Kidney glomerular epithelial cell (primary cell): ENCODE results near the gene ALCAM.

Experiments
- DNase-seq: peaks from one replicate; lab custom pipeline; 2025; lab: John Stamatoyannopoulos, UW

ALCAM gene

DNA sequence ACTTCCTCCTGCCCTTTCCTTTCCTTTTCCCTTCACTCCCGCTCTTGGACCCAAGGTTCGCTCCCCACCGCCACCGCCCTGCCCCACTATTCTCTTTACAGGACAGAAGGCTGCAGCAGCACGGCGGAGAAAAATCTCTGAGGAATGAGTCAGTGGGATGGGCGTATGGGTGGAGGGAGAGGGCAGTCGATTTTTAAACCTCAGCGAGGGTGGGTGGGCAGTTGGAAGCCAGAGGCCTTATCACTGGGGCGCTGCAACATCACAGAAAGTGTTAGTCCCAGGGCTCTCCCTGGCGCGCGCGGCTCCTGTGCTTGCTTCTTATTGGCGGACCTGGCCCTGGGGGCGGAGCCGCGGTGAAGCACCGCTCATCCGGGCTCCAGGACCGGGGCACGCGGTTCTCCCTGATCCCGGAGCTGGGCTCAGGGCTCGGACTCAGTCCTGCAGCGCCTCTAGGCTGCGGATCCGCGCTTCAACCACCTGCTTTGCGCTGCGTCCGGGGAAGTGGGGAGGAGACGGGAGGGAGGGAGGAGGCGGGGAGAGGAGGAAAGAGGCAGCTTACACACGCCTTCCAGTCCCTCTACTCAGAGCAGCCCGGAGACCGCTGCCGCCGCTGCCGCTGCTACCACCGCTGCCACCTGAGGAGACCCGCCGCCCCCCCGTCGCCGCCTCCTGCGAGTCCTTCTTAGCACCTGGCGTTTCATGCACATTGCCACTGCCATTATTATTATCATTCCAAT, at the start of gene ALCAM:
ALCAM (plus strand) TSS at position 584 of the 737 bp plus-strand sequence.
- peak; percentile 94 for DNase-seq

DNA sequence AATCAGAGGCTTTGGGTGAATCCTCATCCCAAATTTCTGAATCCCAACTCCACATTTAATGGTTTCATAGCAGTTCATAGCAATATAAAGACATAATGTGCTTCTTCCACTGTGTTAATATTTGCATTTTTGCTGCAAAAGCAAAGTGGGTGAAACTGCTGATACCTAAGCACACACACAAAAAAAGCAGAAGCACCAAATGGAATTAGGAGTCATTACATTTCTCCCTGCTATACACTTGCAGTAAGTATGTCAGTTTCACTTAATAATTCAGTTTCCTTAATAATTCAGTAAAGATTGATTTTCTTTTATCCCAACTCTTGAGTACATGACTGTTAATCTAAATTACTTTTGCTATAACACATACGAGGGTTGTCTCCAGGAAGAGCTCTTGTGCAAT, 48.9 kb upstream of the ALCAM start:
- no peak for DNase-seq

DNA sequence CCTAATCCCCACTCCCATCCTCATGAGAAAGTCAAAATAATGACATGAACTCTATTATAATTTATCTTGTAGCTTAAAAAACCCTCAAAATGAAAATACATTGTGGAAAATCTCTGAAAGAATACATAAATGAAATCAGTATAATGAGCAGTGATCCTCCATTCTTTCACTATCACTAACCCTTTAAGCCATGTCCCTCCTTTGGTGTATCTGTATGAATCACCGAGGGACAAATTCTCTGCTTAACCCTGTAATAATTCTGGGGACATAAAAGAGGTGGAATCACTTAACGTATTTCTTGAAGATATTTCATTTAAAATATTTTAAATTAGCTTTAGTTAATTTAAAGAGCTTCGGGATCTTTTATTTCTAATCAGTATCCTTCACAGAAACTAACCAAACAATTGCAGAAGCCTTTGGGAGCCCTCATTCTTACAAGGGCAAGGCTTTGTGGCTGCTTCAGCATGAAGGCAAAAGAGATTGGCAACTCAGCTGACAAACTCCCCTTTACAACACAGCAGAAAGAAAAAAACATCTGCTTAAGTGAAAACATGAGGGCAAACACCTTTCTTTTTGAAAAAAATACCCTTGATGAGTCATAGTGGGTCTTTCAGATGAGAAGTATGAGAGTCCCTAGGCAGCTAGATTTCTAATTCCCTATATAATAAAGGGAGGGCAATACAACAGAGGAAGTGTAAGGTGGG, 44.0 kb upstream of the ALCAM start:
- no peak for DNase-seq

DNA sequence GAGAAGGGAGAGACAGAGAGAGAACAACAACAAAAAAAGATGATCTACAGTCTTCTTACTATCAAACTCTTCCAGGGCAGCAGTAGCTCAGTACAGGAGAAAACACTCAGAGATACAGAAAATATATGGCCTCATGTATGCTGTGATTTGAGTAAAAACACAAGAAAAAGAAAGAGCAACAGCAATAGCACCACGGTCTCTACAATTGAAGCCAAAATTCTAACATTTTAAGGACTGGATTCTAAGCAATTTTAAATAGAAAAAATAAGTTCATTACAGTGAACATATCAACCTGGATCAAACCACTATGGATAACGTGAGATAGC, 43.5 kb upstream of the ALCAM start:
- no peak for DNase-seq

DNA sequence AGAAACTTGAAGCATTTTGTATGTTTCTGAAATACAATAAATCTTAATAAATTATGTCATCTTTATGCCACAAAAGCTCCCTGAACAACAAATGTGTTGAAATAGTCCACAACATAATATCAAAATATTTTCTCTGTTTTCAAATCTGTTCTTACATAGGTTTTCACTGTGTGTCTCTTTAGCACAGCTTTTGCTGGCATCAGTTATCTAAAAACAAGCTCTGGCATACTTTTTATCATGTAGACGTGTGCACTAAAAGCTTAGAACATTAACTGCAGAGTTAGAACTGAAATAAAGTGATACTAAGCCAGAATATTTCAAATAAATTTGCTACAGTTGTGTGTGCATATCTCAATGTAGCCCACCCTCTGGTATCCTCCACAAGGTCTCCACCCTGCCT, 41.8 kb upstream of the ALCAM start:
- no peak for DNase-seq

DNA sequence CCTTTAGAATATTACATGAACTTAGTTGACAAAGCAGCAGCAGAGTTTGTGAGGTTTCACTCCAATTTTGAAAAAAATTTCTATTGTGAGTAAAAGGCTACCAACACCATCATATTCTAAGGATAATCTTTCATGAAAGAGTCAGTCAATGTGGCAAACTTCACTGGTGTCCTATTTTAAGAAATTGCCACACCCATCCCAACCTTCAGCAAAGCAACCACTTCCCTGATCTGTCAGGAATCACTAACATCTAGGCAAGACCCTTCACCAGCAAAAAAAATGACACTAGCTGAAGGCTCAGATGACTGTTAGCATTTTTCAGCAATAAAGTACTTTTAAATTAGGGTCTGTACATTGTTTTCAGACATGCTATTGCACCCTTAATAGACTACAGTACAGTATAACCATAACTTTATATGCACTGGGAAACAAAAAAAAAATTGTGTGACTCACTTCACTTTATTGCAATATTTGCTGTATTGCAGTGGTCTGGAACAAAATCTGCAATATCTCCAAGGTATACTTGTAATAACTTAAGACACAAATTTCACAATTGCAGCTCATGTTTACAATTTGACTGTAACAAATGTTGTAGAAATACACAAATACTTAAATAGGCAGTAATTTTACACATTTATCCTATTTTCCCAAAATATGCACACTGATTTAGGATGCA, 38.9 kb upstream of the ALCAM start:
- no peak for DNase-seq

DNA sequence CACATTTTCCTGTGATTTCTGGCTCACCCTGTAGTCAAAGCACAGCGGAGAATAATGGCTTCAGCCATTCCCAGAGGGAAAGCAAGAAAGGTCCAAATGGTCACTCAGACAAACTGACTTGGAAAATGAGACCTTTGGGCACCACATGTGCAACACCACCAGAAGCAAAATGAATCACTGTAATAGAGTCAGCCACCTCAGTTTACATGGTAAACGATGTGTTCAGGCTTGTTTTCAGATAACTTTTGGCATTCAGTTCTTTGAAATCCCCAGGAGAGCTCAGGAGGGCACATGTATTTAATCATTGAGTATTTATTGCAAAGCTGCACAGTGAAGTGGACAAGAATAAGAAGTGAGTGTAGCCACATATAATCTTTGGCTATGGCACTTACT, 38.4 kb upstream of the ALCAM start:
- DNase-seq, result no peak

DNA sequence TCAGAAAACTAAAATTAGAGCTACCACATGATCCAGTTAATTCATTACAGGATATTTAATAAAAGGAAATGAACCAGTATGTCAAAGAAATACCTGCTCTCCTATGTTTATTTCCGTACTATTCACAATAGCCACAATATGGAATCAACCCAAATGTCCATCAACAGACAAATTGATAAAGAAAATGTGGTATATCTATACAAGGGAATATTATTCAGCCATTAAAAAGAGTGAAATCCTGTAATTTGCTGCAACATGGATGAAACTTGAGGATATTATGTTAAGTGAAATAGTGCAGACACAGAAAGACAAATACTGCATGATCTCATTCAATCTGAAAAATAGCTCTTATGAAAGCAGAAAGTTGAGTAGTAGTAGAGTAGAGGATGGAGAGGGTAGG, 33.7 kb upstream of the ALCAM start:
- DNase-seq, result no peak

DNA sequence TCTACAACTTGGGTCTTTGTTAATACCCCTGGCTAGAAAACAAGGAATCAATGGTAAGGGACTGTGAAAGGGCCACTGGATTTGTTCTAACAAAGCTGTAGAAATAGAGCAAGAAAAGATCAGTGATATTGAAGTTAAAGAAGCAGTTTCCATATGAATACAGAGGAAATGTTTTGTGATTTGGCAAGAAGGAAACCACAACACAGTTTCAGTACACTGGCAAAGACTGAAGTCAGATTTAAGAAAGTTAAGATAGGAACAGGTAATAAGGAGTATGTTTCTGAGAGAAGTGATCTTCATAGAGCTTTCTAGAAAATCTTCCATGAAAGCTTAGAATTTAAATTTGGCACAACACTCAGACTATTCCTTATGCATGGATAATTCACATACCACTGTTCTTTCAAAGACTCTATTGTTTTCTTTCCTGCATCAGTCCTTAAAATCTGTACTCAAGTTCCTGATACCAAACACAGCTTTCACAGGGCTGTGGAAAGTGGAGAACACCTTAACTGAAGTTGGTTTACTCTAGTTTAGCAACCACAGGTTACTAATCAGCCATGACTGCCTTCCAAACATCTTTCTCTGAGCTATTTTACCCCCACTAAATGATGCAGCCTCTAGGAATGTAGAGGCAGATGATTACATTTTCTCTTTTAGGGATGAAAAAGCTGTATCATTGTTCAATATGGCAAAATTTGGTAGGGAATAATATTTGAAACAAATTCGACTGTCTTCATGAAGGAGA, 32.4 kb upstream of the ALCAM start:
- DNase-seq, result peak; percentile 53

DNA sequence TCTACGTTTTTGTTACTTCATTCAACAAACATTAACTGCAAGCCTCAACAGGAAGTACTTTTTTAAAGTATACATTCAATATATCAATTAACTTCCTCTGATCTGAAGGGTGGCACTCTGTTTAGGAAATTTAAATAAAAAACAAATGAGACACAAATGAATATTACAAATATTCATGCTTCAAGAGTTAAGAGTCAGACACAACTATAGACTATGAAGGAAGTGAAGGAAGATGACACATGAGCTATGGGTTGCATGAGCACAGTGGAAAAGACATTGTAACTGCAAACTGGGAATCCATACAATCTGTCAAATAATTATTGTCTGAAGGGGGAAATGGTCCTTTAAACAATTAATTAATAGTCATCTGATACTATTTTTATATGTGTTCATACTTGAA, 26.8 kb upstream of the ALCAM start:
- DNase-seq, result no peak

DNA sequence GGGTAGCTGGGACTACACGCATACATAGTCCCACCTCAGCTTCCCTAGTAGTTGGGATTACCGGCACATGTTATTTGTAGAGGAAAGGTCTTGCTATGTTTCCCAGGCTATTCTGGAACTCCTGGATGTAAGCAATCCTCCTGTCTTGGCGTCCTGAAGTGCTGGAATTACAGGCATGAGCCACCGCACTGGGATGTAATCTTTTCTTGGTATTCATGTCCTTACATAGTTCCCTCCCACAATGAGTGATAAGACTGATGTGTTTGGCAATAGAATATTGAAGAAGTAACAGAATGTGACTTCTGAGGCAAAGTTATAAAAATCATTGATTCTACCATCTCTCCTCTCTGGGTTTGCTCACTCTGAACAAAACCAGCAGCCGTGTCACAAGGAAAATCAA, 22.7 kb upstream of the ALCAM start:
- DNase-seq, result no peak

DNA sequence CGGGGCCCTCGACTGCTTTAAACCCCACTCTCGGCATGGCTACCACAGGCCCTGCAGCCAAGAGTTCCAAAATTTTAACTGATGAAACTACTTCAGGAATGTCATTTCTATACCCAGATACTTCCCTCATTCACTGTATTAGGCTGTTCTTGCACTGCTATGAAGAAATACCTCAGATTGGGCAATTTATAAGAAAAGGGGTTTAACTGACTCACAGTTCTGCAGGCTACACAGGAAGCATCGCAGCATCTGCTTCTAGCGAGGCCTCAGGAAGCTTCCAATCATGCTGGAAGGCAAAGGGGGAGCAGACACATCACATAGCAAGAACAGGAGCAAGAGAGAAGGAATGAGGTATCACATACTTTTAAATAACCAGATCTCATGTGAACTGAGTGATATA, 21.6 kb upstream of the ALCAM start:
- no peak for DNase-seq

DNA sequence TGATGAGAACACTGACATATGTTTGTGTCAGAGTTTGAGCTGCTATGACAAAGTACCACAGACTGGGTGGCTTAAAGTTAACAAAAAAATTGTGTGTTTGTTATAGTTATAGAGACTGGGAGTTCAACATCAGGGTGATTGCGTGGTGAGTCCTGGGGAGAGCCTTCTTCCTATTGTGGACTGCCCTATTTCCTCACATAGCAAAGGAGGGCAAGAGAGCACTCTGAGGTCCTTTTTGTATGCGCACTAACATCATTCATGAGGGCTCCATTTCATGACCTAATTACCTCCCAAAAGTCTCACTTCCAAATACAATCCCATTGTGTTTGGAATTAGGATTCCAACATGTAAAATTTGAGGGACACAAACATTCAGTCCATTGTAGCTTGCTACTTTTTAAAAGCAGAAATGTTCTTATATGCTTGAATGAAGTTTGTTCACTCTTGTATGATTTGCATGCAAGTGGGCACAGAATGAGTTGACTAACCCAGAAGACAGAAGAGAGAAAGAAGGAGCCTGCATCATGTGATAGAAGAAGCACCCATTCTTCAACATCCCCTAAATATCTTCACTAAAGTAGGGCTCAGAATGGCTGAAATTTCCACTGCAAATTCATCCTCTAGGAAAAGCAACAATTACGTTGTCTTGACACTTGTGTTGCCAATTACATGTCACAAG, 18.9 kb upstream of the ALCAM start:
- DNase-seq, result no peak

DNA sequence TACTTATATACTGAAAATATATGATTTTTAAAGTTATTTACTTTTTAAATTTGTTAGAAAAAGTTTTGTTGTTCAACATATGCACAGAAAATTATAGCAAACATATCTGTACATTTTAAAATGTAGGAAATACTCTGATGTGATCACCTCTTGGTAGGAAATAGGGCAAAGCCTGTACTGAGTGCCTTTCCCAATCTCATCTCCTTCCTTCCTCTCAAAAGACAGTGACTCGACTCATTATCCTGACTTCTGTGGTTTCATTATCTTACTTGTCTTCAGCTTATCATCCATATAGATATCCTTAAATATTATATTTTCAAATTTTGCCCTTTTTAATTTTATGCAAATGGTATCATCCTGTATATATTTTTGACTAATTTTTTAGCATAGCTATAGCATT, 18.4 kb upstream of the ALCAM start:
- no peak for DNase-seq

DNA sequence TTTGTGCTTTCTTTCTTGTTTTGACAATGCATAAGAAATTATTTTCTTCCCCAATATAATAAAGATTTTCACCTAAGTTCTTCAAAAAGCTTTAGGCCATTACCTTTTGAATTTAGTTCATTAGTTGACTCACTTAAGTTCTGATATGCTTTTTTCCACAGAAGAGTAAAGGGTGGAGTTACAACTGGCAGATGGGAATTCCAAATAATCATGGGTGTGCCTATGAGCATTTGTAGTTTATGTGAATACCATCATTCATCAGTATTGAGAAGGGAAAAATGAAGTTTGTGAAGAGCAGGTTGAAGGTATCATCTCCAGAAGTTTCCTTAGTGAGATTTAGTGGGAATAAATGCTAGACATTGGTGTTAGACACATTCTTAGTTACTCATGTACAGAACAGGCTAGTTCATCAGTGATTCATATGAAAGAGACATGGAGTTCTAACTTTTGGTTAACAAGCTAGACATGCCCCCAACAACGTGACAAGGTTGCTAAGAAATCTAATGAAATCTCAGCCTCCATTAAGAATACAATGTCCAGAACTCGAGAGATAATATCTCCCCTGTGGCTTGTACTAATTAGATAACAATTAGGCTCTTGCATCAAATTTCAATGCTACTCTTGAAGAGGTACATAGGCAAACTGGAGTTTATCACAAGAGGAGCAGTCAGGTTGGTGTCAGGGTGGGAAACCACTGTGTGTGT, 16.9 kb upstream of the ALCAM start:
- DNase-seq, result no peak

DNA sequence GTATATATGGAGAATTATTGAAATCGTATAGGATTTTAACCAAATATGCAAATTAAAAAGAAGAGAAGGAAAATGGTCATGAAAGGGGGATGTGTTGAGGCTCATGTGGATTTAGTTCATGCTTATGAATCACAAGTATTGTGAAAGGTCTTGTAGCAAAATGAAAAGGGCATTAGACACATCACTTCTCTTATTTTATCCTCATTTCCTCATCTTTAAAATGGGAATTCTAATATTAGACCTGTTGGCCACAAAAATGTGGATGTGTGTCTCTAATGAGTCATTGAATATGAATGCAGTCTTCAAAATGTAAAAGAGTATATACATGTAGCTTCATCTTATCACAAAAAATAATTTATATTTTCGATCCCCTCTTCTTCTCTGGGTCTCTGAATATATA, 14.9 kb upstream of the ALCAM start:
- DNase-seq, result peak; percentile 35

DNA sequence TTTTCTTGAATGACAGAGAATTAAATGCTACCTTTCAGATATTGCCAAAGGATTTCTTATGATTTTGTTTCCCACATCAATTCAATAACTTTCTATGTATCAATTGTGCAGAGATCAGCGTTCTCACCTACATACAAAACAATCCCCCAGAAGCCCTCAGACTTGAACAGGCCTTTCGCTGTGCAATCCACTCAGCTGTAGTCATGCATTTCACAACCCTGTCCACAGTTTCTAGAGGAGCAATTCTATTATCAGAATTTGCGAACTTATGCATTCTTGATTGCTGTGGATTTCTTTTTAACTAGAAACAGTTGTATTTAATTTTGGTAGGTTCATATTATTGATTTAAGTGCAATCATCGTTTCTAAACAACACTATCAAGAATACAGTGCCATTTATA, 13.7 kb upstream of the ALCAM start:
- DNase-seq, result no peak

DNA sequence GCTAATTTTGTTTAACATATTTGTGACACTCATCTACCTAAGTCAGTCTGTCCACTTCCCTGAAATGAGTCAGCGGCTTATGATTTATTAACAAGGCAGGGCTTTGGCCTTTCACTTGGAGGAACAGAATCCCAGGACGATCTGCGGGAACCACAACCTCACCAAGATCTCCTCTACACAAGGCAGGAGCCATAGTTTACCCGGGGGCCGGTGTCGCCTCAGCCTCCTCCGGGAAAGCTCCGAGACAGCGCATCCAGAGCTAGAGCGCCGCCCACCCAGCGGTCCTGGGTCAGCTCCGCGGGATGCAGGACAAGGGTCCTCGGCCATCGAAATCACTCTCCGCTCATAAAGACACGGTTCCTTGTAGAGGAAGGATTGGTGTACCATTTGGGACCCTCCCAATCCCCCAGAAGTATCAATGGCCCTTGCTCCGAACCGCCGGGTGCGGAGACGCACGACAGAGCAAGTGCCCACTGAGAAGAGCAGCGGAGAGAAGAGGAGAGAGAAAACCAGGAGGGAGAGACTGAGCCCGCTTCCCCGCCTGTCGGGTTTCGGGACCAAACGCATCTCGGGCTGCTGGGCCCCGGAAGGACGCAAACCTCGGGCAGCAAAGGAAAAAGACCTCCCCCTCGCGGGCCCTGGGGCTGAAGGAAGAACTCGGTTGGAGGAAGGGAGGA, 13.1 kb upstream of the ALCAM start:
- DNase-seq, result peak; percentile 38

DNA sequence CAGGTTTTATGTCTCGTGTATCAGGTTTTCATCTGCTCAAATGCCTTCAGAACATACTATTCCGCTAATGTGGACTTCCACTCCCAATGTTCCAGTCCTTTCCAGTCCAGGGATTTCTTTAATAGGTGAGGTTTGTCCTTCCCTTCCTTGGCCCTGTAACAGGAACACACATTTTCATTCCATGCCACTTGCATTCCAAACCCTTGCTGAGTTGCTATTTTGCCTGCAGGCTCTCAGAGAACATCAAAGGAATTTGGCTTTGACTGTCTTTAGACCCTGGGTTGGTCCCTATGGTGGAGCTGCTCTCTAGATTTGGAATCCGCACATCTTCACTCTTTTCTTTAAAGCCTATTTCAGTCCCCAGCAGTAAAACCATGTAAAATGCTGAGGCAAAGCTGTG, 12.3 kb upstream of the ALCAM start:
- no peak for DNase-seq

DNA sequence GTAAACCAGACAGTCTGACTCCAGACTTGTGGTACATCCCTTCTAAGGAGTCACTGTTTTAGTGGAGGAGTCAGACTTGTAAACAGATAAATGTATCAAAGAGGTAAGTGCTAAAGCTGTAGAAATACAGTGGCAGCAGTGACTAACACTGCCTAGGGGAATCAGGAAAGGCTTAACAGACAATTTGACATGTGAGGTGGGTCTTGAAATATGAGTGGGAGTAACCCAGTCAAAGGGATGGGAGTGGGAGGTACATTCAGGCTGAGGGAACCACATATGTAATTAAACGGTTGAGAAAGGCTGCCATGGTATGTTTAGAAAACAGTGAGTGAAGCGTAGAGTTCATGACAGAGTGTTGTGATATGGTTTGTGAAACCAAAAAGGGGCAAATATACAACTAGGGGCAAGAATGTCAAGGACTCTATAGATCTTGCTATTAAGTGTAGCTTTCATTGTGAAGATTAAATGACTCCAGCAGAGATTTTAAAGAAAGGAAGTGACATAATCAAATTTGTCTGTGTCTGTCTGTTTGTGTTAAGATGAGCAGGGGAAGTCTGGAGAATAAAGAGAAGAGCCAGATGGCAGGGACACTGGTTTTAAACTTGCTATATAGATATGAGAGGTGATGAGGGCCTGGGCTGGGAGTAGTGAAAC, 11.2 kb upstream of the ALCAM start:
- DNase-seq, result peak; percentile 64
